Body of pancreas (tissue), 4 donors: Measurements from ENCODE around the gene P4HA1. TPM values are rescaled to one million over a fixed set of nuclear protein-coding genes. Genes with fewer than 3 reads are reported as not detected.
"Not testable (repeated sequence)": the region's sequence is repeated elsewhere in the genome, so short reads cannot be mapped to it uniquely, and the experiment has no call there.

Experiments used
- ATAC-seq: fragments of 150-250 bp; one replicate; pipeline ENCODE4 v1.9.1; 2016
- DNase-seq, 4 donors: peaks; one replicate each; pipeline ENCODE4 v3.0.0-alpha.2; 2019
- H3K27ac ChIP-seq, 4 donors: fragments of 200-600 bp; sonication (generic); 1 replicate in 3 of 4; 2 replicates in 1 of 4; pipeline versions ENCODE4 v1.5.1 to v1.6.1; 2016 to 2019; ENCODE audit warnings: mild to moderate bottlenecking in 1 of 4, mixed read lengths in 1 of 4, moderate library complexity in 1 of 4
- H3K27me3 ChIP-seq, 2 donors: fragments of 200-600 bp; sonication (generic); one replicate each; pipeline ENCODE4 v1.6.0; 2016; ENCODE audit warnings: mild to moderate bottlenecking in 1 of 2
- H3K36me3 ChIP-seq, 2 donors: fragments of 200-600 bp; sonication (generic); replicated peaks in 1 of 2; 2 replicates each; pipeline ENCODE4 v1.5.1; 2016; ENCODE audit warnings: low read depth in 2 of 2; ENCODE audit not compliant: insufficient read depth in 1 of 2
- H3K4me1 ChIP-seq: fragments of 200-600 bp; sonication (generic); one replicate; pipeline ENCODE4 v1.6.0; 2016
- H3K4me3 ChIP-seq, 2 donors: fragments of 200-600 bp; sonication (generic); 1 replicate in 1 of 2; 2 replicates in 1 of 2; pipeline ENCODE4 v1.5.1; 2016 to 2019
- H3K9me3 ChIP-seq, 3 donors: fragments of 200-600 bp; sonication (generic); 1 replicate in 2 of 3; 2 replicates in 1 of 3; pipeline ENCODE4 v1.5.1; 2016
- CTCF ChIP-seq, 7 experiments: fragments of 450-650 bp in 4 of 7; fragments of 200-600 bp in 3 of 7; sonication (generic) in 3 of 7; IDR thresholded peaks; one replicate each; pipeline ENCODE4 v1.5.1; 2016 to 2019; ENCODE audit warnings: antibody characterized with exemption in 7 of 7
- POLR2A ChIP-seq, 3 donors: fragments of 450-650 bp; IDR thresholded peaks; one replicate each; pipeline ENCODE4 v1.6.1; 2016; ENCODE audit warnings: antibody characterized with exemption in 3 of 3, mild to moderate bottlenecking in 2 of 3
- WGBS, 2 donors: methylation state at CpG; one replicate each; pipeline ENCODE4 v1.1.5; 2017; 5-methylcytosine and 5-hydroxymethylcytosine counted together
- intact Hi-C: fragments of 100-400 bp; cut with DNase I; formaldehyde crosslinking; loops from one replicate; pipeline ENCODE4 v1.15.1; 2023
- total RNA-seq, 2 donors: library from RNA; depleted of rRNA; stranded (reverse); fragments of >200 nt; gene quantifications; one replicate each; pipeline ENCODE4 v1.1.0, GENCODE V29; 2016

Gene P4HA1
- total RNA-seq, 2 donors from 2014 or later: 11.9 to 21.5 TPM

DNA sequence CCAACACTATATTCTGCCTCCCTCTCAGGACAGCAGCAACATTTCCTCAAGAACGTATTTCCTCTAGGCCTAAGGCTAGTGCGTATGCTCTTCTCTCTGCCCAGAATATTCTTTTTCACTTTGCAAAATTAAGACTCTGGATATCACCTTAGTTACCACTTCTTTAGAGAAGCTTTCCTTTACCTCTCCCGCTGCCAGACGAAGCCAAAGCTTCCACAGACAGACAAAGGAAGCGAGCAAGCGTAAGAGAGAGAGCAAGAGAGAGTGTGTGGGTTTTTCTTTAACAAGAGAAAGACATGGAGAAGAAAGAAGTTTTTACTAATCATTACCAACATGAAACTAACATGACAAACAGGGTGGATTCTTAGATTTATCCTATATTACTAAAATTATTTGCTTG is 64.1 kb downstream of the P4HA1 start:
- TF ChIP-seq POLR2A (IDR thresholded peaks at IDR 0.05) (no peak), CTCF (IDR thresholded peaks at IDR 0.05) (no peak)
- intact Hi-C loops: no loop called here
- ATAC-seq (no peak), DNase-seq (no peak)
- peaks cover 0 to 10% of the 10 kb centered on the region in 2 donors for H3K36me3 ChIP-seq
- no peak overlapping the region for H3K4me3 ChIP-seq
- 92 to 97% methylated on average over 6 of the region's 6 CpGs for WGBS, 2 donors
- H3K9me3 ChIP-seq: no peaks in the 10 kb centered on the region
- H3K27me3 ChIP-seq: no peaks in the 10 kb centered on the region
- no peaks in the 10 kb centered on the region for H3K4me1 ChIP-seq
- H3K27ac ChIP-seq: no peak overlapping the region

- not testable (repeated sequence) for H3K36me3 ChIP-seq
- WGBS, 2 donors: 94 to 95% methylated on average over 1 of the region's 1 CpG
These were observed 70.0 kb downstream of the P4HA1 start for GRCh38 chr10:73026623-73027022.

GRCh38 chr10:73023455-73024070 is 73.1 kb downstream of the P4HA1 start:
- H3K4me1 ChIP-seq, H3K36me3 ChIP-seq, H3K9me3 ChIP-seq, H3K27me3 ChIP-seq, DNase-seq, H3K4me3 ChIP-seq, H3K27ac ChIP-seq, intact Hi-C loops, ATAC-seq: not testable (repeated sequence)
- WGBS, 2 donors: 93 to 97% methylated on average over 7 of the region's 7 CpGs

More at GRCh38 chr10:73026623-73027022, 70.0 kb downstream of the P4HA1 start:
- H3K27ac ChIP-seq, H3K4me3 ChIP-seq, H3K27me3 ChIP-seq, intact Hi-C loops, DNase-seq, H3K9me3 ChIP-seq, H3K4me1 ChIP-seq, ATAC-seq: not testable (repeated sequence)

DNA sequence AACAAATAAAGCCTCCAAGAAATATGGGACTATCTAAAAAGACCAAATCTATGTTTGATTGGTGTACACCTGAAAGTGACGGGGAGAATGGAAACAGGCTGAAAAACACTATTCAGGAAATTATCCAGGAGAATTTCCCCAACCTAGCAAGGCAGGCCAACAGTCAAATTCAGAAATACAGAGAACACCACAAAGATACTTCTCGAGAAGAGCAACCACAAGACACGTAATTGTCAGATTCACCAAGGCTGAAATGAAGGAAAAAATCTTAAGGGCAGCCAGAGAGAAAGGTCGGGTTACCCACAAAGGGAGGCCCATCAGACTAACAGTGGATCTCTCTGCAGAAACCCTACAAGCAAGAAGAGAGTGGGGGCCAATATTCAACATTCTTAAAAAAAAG is 73.7 kb downstream of the P4HA1 start:
- H3K4me3 ChIP-seq, ATAC-seq, H3K9me3 ChIP-seq, H3K27ac ChIP-seq, H3K4me1 ChIP-seq, H3K27me3 ChIP-seq, H3K36me3 ChIP-seq, DNase-seq, intact Hi-C loops: not testable (repeated sequence)
- WGBS, 2 donors: 92% methylated on average over 4 of the region's 4 CpGs

DNA sequence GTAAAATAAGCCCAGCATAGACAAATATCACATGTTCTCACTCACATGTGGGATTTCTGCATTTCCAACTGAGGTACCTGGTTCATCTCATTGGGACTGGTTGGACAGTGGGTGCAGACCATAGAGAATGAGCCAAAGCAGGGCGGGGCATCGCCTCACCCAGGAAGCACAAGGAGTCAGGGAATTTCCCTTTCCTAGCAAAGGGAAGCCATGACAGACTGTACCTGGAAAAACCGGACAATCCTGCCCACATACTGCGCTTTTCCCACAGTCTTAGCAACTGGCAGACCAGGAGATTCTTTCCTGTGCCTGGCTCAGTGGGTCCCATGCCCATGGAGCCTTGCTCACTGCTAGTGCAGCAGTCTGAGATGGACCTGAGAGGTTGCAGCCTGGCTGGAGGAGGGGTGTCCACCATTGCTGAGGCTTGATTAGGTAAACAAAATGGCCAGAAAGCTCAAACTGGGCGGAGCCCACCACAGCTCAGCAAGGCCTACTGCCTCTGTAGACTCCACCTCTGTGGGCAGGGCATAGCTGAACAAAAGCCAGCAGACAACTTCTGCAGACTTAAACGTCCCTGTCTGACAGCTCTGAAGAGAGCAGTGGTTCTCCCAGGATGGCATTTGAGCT is 75.0 kb downstream of the P4HA1 start:
- WGBS, 2 donors: 81 to 100% methylated on average over 2 to 6 of the region's 6 CpGs
- H3K36me3 ChIP-seq, H3K9me3 ChIP-seq, H3K4me3 ChIP-seq, DNase-seq, H3K27ac ChIP-seq, ATAC-seq, intact Hi-C loops, H3K27me3 ChIP-seq, H3K4me1 ChIP-seq: not testable (repeated sequence)

DNA sequence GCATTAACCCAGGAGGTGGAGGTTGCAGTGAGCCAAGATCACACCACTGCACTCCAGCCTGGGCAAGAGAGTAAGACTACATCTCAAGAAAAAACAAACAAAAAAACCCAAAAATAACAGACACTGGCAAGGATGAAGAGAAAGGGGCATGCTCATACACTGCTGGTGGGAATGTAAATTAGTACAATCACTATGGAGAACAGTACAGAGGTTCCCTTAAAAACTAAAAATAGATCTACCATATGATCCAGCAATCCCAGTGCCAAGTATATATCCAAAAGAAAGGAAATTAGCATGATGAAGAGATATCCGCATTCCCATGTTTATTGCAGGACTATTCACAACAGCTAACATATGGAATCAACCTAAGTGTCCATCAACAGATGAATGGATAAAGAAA is 75.6 kb downstream of the P4HA1 start:
- no peak for ATAC-seq
- TF ChIP-seq POLR2A (IDR thresholded peaks at IDR 0.05): no peak
- Histone ChIP-seq H3K27me3 (no peaks in the 10 kb centered on the region), H3K4me1 (no peaks in the 10 kb centered on the region), H3K9me3 (no peaks in the 10 kb centered on the region), H3K27ac (no peak overlapping the region), H3K4me3 (no peak overlapping the region), H3K36me3 (peaks cover 0 to 3% of the 10 kb centered on the region in 2 donors)
- intact Hi-C loops: no loop called here
- no peak for DNase-seq
- WGBS, 2 donors: 93 to 95% methylated on average over 1 of the region's 1 CpG

DNA sequence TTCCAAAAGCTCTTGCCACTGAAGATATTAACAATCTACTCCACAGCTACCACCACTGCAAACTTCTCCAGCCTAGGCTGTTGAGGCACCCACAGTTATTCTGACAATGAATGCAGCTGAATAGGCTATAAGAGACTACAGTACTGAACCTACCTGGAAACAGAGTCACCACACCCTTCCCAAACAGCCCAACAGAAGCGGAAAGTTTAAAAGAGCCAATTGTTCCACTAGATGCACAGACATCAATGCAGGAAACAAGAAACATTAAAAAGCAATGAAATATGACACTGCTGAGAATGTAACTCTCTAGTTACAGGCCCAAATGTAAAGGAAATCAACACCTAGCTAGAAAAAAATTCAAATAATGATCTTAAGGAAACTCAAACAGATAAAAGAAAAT is 77.6 kb downstream of the P4HA1 start:
- no peak for ATAC-seq
- H3K27me3 ChIP-seq: no peaks in the 10 kb centered on the region

More for the DNA sequence above, 77.6 kb downstream of the P4HA1 start:
- H3K36me3 ChIP-seq: peaks cover 0 to 4% of the 10 kb centered on the region in 2 donors
- no peaks in the 10 kb centered on the region for H3K4me1 ChIP-seq
- H3K9me3 ChIP-seq: no peaks in the 10 kb centered on the region
- H3K27ac ChIP-seq: no peak overlapping the region
- H3K4me3 ChIP-seq: no peak overlapping the region
- TF ChIP-seq CTCF (IDR thresholded peaks at IDR 0.05) (no peak), POLR2A (IDR thresholded peaks at IDR 0.05) (no peak)
- DNase-seq: no peak
- intact Hi-C loops: no loop called here
- 85 to 90% methylated on average over 1 of the region's 1 CpG for WGBS, 2 donors
